SK-N-SH treated with all-trans-retinoic acid at 6 μM for 48 hours (cell line): Measurements from ENCODE around the gene SPCS3.
"Not testable (repeated sequence)": the region's sequence is repeated elsewhere in the genome, so short reads cannot be mapped to it uniquely, and the experiment has no call there.

Experiments used
- ATAC-seq: fragments of 200-7000 bp; cut with Tn5 transposase; 3 replicates; pipeline ENCODE4 v1.9.1; 2020; ENCODE audit warnings: mild to moderate bottlenecking, moderate library complexity
- ARNTL ChIP-seq: fragments of 450-650 bp; formaldehyde crosslinking; IDR thresholded peaks from 2 replicates; pipeline ENCODE4 v1.5.0; 2020; ENCODE audit warnings: low read depth, mild to moderate bottlenecking, moderate library complexity, borderline replicate concordance
- BACH2 ChIP-seq: fragments of 250-450 bp; sonication (Bioruptor Pico); IDR thresholded peaks from 2 replicates; pipeline ENCODE4 v1.9.0; 2021; ENCODE audit warnings: mild to moderate bottlenecking, borderline replicate concordance
- CSDC2 ChIP-seq: fragments of 250-450 bp; sonication (Bioruptor Pico); IDR thresholded peaks from 2 replicates; pipeline ENCODE4 v1.5.0; 2020; ENCODE audit warnings: mild to moderate bottlenecking, moderate library complexity
- ESRRG ChIP-seq: fragments of 250-450 bp; sonication (Bioruptor Pico); IDR thresholded peaks from 2 replicates; pipeline ENCODE4 v1.6.1; 2021; ENCODE audit warnings: mild to moderate bottlenecking
- GLIS3 ChIP-seq: fragments of 250-450 bp; sonication (Bioruptor Pico); IDR thresholded peaks from 2 replicates; pipeline ENCODE4 v1.5.0; 2020; ENCODE audit warnings: mild to moderate bottlenecking, moderate library complexity
- OSR1 ChIP-seq: fragments of 250-450 bp; sonication (Bioruptor Pico); IDR thresholded peaks from 2 replicates; pipeline ENCODE4 v1.8.0; 2022; ENCODE audit warnings: moderate library complexity, mild to moderate bottlenecking, inconsistent platforms
- PPARA ChIP-seq: fragments of 250-450 bp; sonication (Bioruptor Pico); IDR thresholded peaks from 2 replicates; pipeline ENCODE4 v1.5.0; 2020; ENCODE audit warnings: mild to moderate bottlenecking, borderline replicate concordance
- RARB ChIP-seq: fragments of 250-450 bp; sonication (Bioruptor Pico); IDR thresholded peaks from 2 replicates; pipeline ENCODE4 v1.8.0; 2021; ENCODE audit warnings: mild to moderate bottlenecking, moderate library complexity
- SNAI2 ChIP-seq: fragments of 250-450 bp; sonication (Bioruptor Pico); IDR thresholded peaks from 2 replicates; pipeline ENCODE4 v1.5.0; 2020; ENCODE audit warnings: mild to moderate bottlenecking, moderate library complexity
- TCF4 ChIP-seq: fragments of 250-450 bp; sonication (Bioruptor Pico); IDR thresholded peaks from 2 replicates; pipeline ENCODE4 v1.8.0; 2021; ENCODE audit warnings: mild to moderate bottlenecking, moderate library complexity, borderline replicate concordance
- TOX ChIP-seq: fragments of 250-450 bp; sonication (Bioruptor Pico); IDR thresholded peaks from 2 replicates; pipeline ENCODE4 v1.8.0; 2021; ENCODE audit warnings: mild to moderate bottlenecking, moderate library complexity, borderline replicate concordance
- TSHZ2 ChIP-seq: fragments of 250-450 bp; sonication (Bioruptor Pico); IDR thresholded peaks from 2 replicates; pipeline ENCODE4 v1.5.0; 2020; ENCODE audit warnings: mild to moderate bottlenecking, moderate library complexity
- ZC3H10 ChIP-seq: fragments of 250-450 bp; sonication (Bioruptor Pico); IDR thresholded peaks from 2 replicates; pipeline ENCODE4 v1.5.1; 2021; ENCODE audit warnings: mild to moderate bottlenecking, moderate library complexity
- ZFP3 ChIP-seq: fragments of 250-450 bp; sonication (Bioruptor Pico); IDR thresholded peaks from 2 replicates; pipeline ENCODE4 v1.5.0; 2020; ENCODE audit warnings: mild to moderate bottlenecking, moderate library complexity
- ZFP30 ChIP-seq: fragments of 450-650 bp; formaldehyde crosslinking; IDR thresholded peaks from 2 replicates; pipeline ENCODE4 v1.5.0; 2022; ENCODE audit warnings: mild to moderate bottlenecking, moderate library complexity
- ZNF70 ChIP-seq: fragments of 450-650 bp; formaldehyde crosslinking; IDR thresholded peaks from 2 replicates; pipeline ENCODE4 v1.5.0; 2020; ENCODE audit warnings: mild to moderate bottlenecking, moderate library complexity
- ZNF8 ChIP-seq: fragments of 450-650 bp; formaldehyde crosslinking; IDR thresholded peaks from 2 replicates; pipeline ENCODE4 v1.5.0; 2020; ENCODE audit warnings: mild to moderate bottlenecking, moderate library complexity
- TF ChIP-seq, protein P1 (sequence below): fragments of 250-450 bp; sonication (Bioruptor Pico); IDR thresholded peaks from 2 replicates; pipeline ENCODE4 v1.5.1; 2021; ENCODE audit warnings: mild to moderate bottlenecking, moderate library complexity
- TF ChIP-seq, protein P2 (sequence below): fragments of 250-450 bp; sonication (Bioruptor Pico); IDR thresholded peaks from 2 replicates; pipeline ENCODE4 v1.5.1; 2020; ENCODE audit warnings: low read depth, mild to moderate bottlenecking, moderate library complexity
- TF ChIP-seq, protein P3 (sequence below): fragments of 250-450 bp; sonication (Bioruptor Pico); IDR thresholded peaks from 2 replicates; pipeline ENCODE4 v1.8.0; 2020; ENCODE audit warnings: mild to moderate bottlenecking, moderate library complexity, borderline replicate concordance

SPCS3 gene

DNA sequence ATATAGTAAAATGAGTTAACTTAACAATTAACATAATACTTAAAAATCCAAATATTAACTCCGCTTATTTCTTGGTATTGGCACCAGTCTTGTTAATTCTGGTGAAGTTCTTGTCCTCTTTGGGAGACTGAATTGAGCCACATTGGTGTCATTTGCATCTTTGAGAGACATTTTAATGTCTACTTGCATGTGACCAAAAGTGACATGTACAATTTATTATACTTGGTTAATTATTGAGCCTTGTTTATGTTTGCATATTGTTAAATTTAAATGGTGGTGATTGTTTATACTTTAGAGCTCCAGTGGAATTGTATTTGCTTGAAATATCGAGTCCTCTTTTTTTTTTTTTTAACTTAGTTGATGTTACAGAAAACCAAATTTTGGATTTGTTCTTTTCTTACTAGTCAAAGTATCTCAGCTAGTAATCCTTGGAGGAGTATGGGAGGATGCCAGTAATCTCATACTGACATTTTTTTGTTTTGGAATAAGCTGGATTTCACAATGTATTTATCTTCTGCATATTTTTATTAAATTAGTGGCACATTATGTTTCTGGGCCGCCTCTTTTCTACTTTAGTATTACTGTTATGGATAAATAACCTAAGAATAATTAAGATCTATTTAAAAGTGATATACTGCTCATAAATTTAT is 3.9 kb downstream of the SPCS3 start:
- ATAC-seq: no peak
- TF ChIP-seq ESRRG (CRISPR knock-in tag) (no peak), ZNF8 (CRISPR knock-in tag) (no peak), SNAI2 (no peak), PPARA (no peak), ZC3H10 (no peak), ZNF70 (CRISPR knock-in tag) (no peak), OSR1 (CRISPR knock-in tag) (no peak), ZFP30 (no peak), RARB (no peak), CSDC2 (CRISPR knock-in tag) (no peak), TCF4 (no peak), TOX (no peak), GLIS3 (CRISPR knock-in tag) (no peak), ARNTL (CRISPR knock-in tag) (no peak), TSHZ2 (CRISPR knock-in tag) (no peak), BACH2 (CRISPR knock-in tag) (no peak), ZFP3 (CRISPR knock-in tag) (no peak)
- TF ChIP-seq, protein P1, sequence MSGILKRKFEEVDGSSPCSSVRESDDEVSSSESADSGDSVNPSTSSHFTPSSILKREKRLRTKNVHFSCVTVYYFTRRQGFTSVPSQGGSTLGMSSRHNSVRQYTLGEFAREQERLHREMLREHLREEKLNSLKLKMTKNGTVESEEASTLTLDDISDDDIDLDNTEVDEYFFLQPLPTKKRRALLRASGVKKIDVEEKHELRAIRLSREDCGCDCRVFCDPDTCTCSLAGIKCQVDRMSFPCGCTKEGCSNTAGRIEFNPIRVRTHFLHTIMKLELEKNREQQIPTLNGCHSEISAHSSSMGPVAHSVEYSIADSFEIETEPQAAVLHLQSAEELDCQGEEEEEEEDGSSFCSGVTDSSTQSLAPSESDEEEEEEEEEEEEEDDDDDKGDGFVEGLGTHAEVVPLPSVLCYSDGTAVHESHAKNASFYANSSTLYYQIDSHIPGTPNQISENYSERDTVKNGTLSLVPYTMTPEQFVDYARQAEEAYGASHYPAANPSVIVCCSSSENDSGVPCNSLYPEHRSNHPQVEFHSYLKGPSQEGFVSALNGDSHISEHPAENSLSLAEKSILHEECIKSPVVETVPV (CRISPR knock-in tag): no peak
- TF ChIP-seq, protein P2, sequence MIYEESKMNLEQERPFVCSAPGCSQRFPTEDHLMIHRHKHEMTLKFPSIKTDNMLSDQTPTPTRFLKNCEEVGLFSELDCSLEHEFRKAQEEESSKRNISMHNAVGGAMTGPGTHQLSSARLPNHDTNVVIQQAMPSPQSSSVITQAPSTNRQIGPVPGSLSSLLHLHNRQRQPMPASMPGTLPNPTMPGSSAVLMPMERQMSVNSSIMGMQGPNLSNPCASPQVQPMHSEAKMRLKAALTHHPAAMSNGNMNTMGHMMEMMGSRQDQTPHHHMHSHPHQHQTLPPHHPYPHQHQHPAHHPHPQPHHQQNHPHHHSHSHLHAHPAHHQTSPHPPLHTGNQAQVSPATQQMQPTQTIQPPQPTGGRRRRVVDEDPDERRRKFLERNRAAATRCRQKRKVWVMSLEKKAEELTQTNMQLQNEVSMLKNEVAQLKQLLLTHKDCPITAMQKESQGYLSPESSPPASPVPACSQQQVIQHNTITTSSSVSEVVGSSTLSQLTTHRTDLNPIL (CRISPR knock-in tag): no peak
- TF ChIP-seq, protein P3, sequence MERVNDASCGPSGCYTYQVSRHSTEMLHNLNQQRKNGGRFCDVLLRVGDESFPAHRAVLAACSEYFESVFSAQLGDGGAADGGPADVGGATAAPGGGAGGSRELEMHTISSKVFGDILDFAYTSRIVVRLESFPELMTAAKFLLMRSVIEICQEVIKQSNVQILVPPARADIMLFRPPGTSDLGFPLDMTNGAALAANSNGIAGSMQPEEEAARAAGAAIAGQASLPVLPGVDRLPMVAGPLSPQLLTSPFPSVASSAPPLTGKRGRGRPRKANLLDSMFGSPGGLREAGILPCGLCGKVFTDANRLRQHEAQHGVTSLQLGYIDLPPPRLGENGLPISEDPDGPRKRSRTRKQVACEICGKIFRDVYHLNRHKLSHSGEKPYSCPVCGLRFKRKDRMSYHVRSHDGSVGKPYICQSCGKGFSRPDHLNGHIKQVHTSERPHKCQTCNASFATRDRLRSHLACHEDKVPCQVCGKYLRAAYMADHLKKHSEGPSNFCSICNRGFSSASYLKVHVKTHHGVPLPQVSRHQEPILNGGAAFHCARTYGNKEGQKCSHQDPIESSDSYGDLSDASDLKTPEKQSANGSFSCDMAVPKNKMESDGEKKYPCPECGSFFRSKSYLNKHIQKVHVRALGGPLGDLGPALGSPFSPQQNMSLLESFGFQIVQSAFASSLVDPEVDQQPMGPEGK (CRISPR knock-in tag): no peak

- not testable (repeated sequence) for ATAC-seq
Measured at GRCh38 chr4:176324876-176325275, 5.1 kb downstream of the SPCS3 start.

GRCh38 chr4:176333076-176333475 is 13.3 kb downstream of the SPCS3 start:
- ATAC-seq: no peak; the same call in 2 of the 3 replicates
- TF ChIP-seq BACH2 (CRISPR knock-in tag) (no peak), ESRRG (CRISPR knock-in tag) (no peak), ZFP30 (no peak), TSHZ2 (CRISPR knock-in tag) (no peak), RARB (no peak)
- TF ChIP-seq, protein P2 (CRISPR knock-in tag): no peak
